H9 (cell line): ENCODE results near the gene PIAS1. TPM values are rescaled to one million over a fixed set of nuclear protein-coding genes. Genes with fewer than 3 reads are reported as not detected.

ENCODE experiments used
- DNase-seq: peaks from one replicate; pipeline ENCODE4 v3.0.0-alpha.2; 2017
- H2AFZ ChIP-seq: one replicate; pipeline ENCODE4 v1.6.1; 2013; ENCODE audit warnings: mild to moderate bottlenecking, low read length, control low read depth, moderate library complexity
- H2AK5ac ChIP-seq: 2 replicates; pipeline ENCODE4 v1.6.1; 2013; ENCODE audit warnings: low read length, control low read depth, mixed read lengths; ENCODE audit not compliant: insufficient read length
- H2BK120ac ChIP-seq: one replicate; pipeline ENCODE4 v1.6.1; 2013; ENCODE audit warnings: low read depth, mild to moderate bottlenecking, low read length, control low read depth, inconsistent platforms; ENCODE audit not compliant: poor library complexity, severe bottlenecking
- H2BK12ac ChIP-seq: 2 replicates; pipeline ENCODE4 v1.6.1; 2013; ENCODE audit warnings: low read length, control low read depth, mixed read lengths, low read depth; ENCODE audit not compliant: insufficient read length
- H2BK15ac ChIP-seq: 2 replicates; pipeline ENCODE4 v1.6.1; 2013; ENCODE audit warnings: low read depth, low read length, control low read depth
- H2BK20ac ChIP-seq: one replicate; pipeline ENCODE4 v1.6.1; 2013; ENCODE audit warnings: low read depth, mild to moderate bottlenecking, low read length, control low read depth, inconsistent platforms; ENCODE audit not compliant: poor library complexity, severe bottlenecking
- H2BK5ac ChIP-seq: 2 replicates; pipeline ENCODE4 v1.6.1; 2013; ENCODE audit warnings: low read length, control low read depth, mixed read lengths; ENCODE audit not compliant: insufficient read length
- H3K14ac ChIP-seq: 2 replicates; pipeline ENCODE4 v1.6.1; 2013; ENCODE audit warnings: low read length, control low read depth; ENCODE audit not compliant: insufficient read depth
- H3K18ac ChIP-seq: 2 replicates; pipeline ENCODE4 v1.6.1; 2013; ENCODE audit warnings: low read depth, mild to moderate bottlenecking, mixed read lengths, low read length, control low read depth; ENCODE audit not compliant: insufficient read length
- H3K23ac ChIP-seq: 2 replicates; pipeline ENCODE4 v1.6.1; 2013; ENCODE audit warnings: low read length, control low read depth, mixed read lengths, low read depth; ENCODE audit not compliant: insufficient read length
- H3K23me2 ChIP-seq: 2 replicates; pipeline ENCODE4 v1.6.1; 2013; ENCODE audit warnings: low read depth, mild to moderate bottlenecking, mixed read lengths, low read length, control low read depth; ENCODE audit not compliant: insufficient read length, poor library complexity, severe bottlenecking
- H3K27ac ChIP-seq: 2 replicates; pipeline ENCODE4 v1.5.1; 2013; ENCODE audit warnings: low read length, control low read depth, mixed read lengths, low read depth; ENCODE audit not compliant: insufficient read length
- H3K27me3 ChIP-seq: 2 replicates; pipeline ENCODE4 v1.6.1; 2013; ENCODE audit warnings: low read length, control low read depth, inconsistent platforms; ENCODE audit not compliant: insufficient read depth
- H3K4ac ChIP-seq: 2 replicates; pipeline ENCODE4 v1.6.1; 2013; ENCODE audit warnings: low read depth, mild to moderate bottlenecking, control low read depth, inconsistent platforms, low read length, moderate library complexity
- H3K4me1 ChIP-seq: 2 replicates; pipeline ENCODE4 v1.6.1; 2013; ENCODE audit warnings: low read length, control low read depth, inconsistent platforms; ENCODE audit not compliant: insufficient read depth
- H3K4me2 ChIP-seq: 2 replicates; pipeline ENCODE4 v1.6.1; 2013; ENCODE audit warnings: low read length, control low read depth, mixed read lengths; ENCODE audit not compliant: insufficient read length, insufficient read depth
- H3K56ac ChIP-seq: 2 replicates; pipeline ENCODE4 v1.6.1; 2013; ENCODE audit warnings: low read depth, mild to moderate bottlenecking, mixed read lengths, low read length, control low read depth; ENCODE audit not compliant: insufficient read length
- H3K79me1 ChIP-seq: 2 replicates; pipeline ENCODE4 v1.6.1; 2013; ENCODE audit warnings: low read depth, mild to moderate bottlenecking, moderate library complexity, low read length, control low read depth, inconsistent platforms; ENCODE audit not compliant: insufficient read depth, poor library complexity, severe bottlenecking
- H3K79me2 ChIP-seq: 2 replicates; pipeline ENCODE4 v1.6.1; 2013; ENCODE audit warnings: low read length, control low read depth, inconsistent platforms; ENCODE audit not compliant: insufficient read depth
- H3K9ac ChIP-seq: 2 replicates; pipeline ENCODE4 v1.6.1; 2013; ENCODE audit warnings: low read length, control low read depth, mixed read lengths; ENCODE audit not compliant: insufficient read length; ENCODE audit errors: extremely low read depth
- H3K9me3 ChIP-seq: one replicate; pipeline ENCODE4 v1.6.1; 2013; ENCODE audit warnings: low read depth, low read length, inconsistent platforms; ENCODE audit not compliant: control insufficient read depth
- H3T11ph ChIP-seq: one replicate; pipeline ENCODE4 v1.6.1; 2013; ENCODE audit warnings: mild to moderate bottlenecking, low read length, control low read depth, inconsistent platforms
- H4K20me1 ChIP-seq: one replicate; pipeline ENCODE4 v1.6.1; 2013; ENCODE audit not compliant: control insufficient read depth, insufficient read length, insufficient read depth
- H4K5ac ChIP-seq: 2 replicates; pipeline ENCODE4 v1.6.1; 2013; ENCODE audit warnings: low read depth, mild to moderate bottlenecking, mixed read lengths, low read length, control low read depth; ENCODE audit not compliant: insufficient read length
- H4K8ac ChIP-seq: replicated peaks from 2 replicates; pipeline ENCODE4 v1.6.1; 2013; ENCODE audit warnings: low read length, control low read depth, mixed read lengths, low read depth; ENCODE audit not compliant: insufficient read length
- H4K91ac ChIP-seq: 2 replicates; pipeline ENCODE4 v1.6.1; 2013; ENCODE audit warnings: low read depth, mild to moderate bottlenecking, moderate library complexity, mixed read lengths, low read length, control low read depth; ENCODE audit not compliant: insufficient read length
- H3K27ac Mint-ChIP-seq, 3 experiments: 2 replicates in 2 of 3; 3 replicates in 1 of 3; pipeline ENCODE4 v1.8.0; 2020 to 2021; ENCODE audit warnings: mixed read lengths in 3 of 3, mild to moderate bottlenecking in 1 of 3, moderate library complexity in 1 of 3
- H3K27me3 Mint-ChIP-seq: 2 replicates; pipeline ENCODE4 v1.8.0; 2021; ENCODE audit warnings: low read depth, mild to moderate bottlenecking, moderate library complexity, mixed read lengths
- H3K36me3 Mint-ChIP-seq, 3 experiments: 2 replicates in 2 of 3; 3 replicates in 1 of 3; pipeline ENCODE4 v1.8.0; 2020 to 2021; ENCODE audit warnings: low read depth in 3 of 3, mixed read lengths in 3 of 3; ENCODE audit not compliant: insufficient read depth in 1 of 3
- H3K4me1 Mint-ChIP-seq, 2 experiments: 2 replicates each; pipeline ENCODE4 v1.8.0; 2020; ENCODE audit warnings: mixed read lengths in 2 of 2
- H3K4me3 Mint-ChIP-seq, 2 experiments: 2 replicates in 1 of 2; 3 replicates in 1 of 2; pipeline ENCODE4 v1.8.0; 2020 to 2021; ENCODE audit warnings: mild to moderate bottlenecking in 2 of 2, mixed read lengths in 2 of 2, moderate library complexity in 1 of 2
- H3K9me3 Mint-ChIP-seq, 2 experiments: 2 replicates in 1 of 2; 3 replicates in 1 of 2; pipeline ENCODE4 v1.8.0; 2020; ENCODE audit warnings: mild to moderate bottlenecking in 2 of 2, mixed read lengths in 2 of 2, moderate library complexity in 1 of 2
- total RNA-seq: library from RNA; stranded (reverse); gene quantifications from 2 replicates; pipeline ENCODE4 v1.2.1, GENCODE V29; 2021
- TF ChIP-seq, protein P1 (sequence below): fragments of 200-600 bp; sonication (generic); conservative IDR thresholded peaks from 3 replicates; pipeline ENCODE4 v1.8.0; 2021; ENCODE audit warnings: antibody characterized with exemption, mild to moderate bottlenecking

The PIAS1 gene
- total RNA-seq, 1 experiment from 2014 or later, result 31.1 TPM

- H4K5ac ChIP-seq, result no peak overlapping the region
- H3K14ac ChIP-seq, result no peak overlapping the region
- Mint-ChIP-seq H3K27ac (no peak overlapping the region), H3K27me3 (peaks cover 4% of the 10 kb centered on the region), H3K4me3 (no peak overlapping the region), H3K9me3 (no peaks in the 10 kb centered on the region), H3K4me1 (peaks cover 55 to 59% of the 10 kb centered on the region in 2 experiments), H3K36me3 (peaks cover 0 to 10% (median 0%) of the 10 kb centered on the region in 3 experiments; a peak in 2 of 7 replicates)
- H3K23me2 ChIP-seq, result peaks cover 13% of the 10 kb centered on the region
- H3K9me3 ChIP-seq, result no peaks in the 10 kb centered on the region
- peaks cover 14% of the 10 kb centered on the region; the same call in 1 of the 2 replicates for H3K79me2 ChIP-seq
- H2BK12ac ChIP-seq, result no peak overlapping the region
- no peak overlapping the region for H3K23ac ChIP-seq
- H3K9ac ChIP-seq, result no peak overlapping the region
- no peak overlapping the region for H2BK15ac ChIP-seq
- H2AFZ ChIP-seq, result no peak overlapping the region
- H3T11ph ChIP-seq, result no peak overlapping the region
- H4K20me1 ChIP-seq, result no peaks in the 10 kb centered on the region
- no peak overlapping the region for H3K18ac ChIP-seq
- H2BK20ac ChIP-seq, result no peak overlapping the region
- no peak overlapping the region for H2BK5ac ChIP-seq
- no peak overlapping the region for H4K8ac ChIP-seq
- no peak overlapping the region for H2BK120ac ChIP-seq
- TF ChIP-seq, protein P1, sequence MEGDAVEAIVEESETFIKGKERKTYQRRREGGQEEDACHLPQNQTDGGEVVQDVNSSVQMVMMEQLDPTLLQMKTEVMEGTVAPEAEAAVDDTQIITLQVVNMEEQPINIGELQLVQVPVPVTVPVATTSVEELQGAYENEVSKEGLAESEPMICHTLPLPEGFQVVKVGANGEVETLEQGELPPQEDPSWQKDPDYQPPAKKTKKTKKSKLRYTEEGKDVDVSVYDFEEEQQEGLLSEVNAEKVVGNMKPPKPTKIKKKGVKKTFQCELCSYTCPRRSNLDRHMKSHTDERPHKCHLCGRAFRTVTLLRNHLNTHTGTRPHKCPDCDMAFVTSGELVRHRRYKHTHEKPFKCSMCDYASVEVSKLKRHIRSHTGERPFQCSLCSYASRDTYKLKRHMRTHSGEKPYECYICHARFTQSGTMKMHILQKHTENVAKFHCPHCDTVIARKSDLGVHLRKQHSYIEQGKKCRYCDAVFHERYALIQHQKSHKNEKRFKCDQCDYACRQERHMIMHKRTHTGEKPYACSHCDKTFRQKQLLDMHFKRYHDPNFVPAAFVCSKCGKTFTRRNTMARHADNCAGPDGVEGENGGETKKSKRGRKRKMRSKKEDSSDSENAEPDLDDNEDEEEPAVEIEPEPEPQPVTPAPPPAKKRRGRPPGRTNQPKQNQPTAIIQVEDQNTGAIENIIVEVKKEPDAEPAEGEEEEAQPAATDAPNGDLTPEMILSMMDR, result no peak
- H4K91ac ChIP-seq, result no peak overlapping the region
- no peak overlapping the region for H3K4ac ChIP-seq
- peaks cover 2% of the 10 kb centered on the region; the same call in 1 of the 2 replicates for H3K4me1 ChIP-seq
- H2AK5ac ChIP-seq, result no peak overlapping the region
- no peak overlapping the region for H3K27ac ChIP-seq
- no peak overlapping the region for H3K4me2 ChIP-seq
- peaks cover 5% of the 10 kb centered on the region for H3K79me1 ChIP-seq
- no peak for DNase-seq
- no peak overlapping the region for H3K56ac ChIP-seq
- no peaks in the 10 kb centered on the region for H3K27me3 ChIP-seq
Measured at GRCh38 chr15:68057034-68057433, 2.9 kb downstream of the PIAS1 start.
